Activated naive CD4-positive, alpha-beta T cell treated with anti-CD3 and anti-CD28 coated beads, Interleukin-2, amount 10 ng/mL, durations not matched to agents 7 days and 5 days (primary cell): ENCODE measurements around the gene ZDHHC23.

ENCODE experiments used
- CTCF ChIA-PET: fragments of 350-600 bp; sonication (Branson Sonifier 250); formaldehyde crosslinking; loops from one replicate; lab custom pipeline; 2021; ENCODE audit warnings: antibody characterized with exemption; lab: Charles Lee
- DNase-seq: peaks from one replicate; pipeline ENCODE4 v3.0.0-alpha.2; 2020
- H3K27ac Mint-ChIP-seq: one replicate; pipeline ENCODE4 v1.8.0; 2021; ENCODE audit warnings: mild to moderate bottlenecking, moderate library complexity, mixed read lengths
- H3K27me3 Mint-ChIP-seq: one replicate; pipeline ENCODE4 v1.8.0; 2021; ENCODE audit warnings: mild to moderate bottlenecking, mixed read lengths
- H3K36me3 Mint-ChIP-seq: one replicate; pipeline ENCODE4 v1.8.0; 2021; ENCODE audit warnings: mixed read lengths
- H3K4me1 Mint-ChIP-seq: one replicate; pipeline ENCODE4 v1.8.0; 2021; ENCODE audit warnings: mixed read lengths
- H3K4me3 Mint-ChIP-seq: one replicate; pipeline ENCODE4 v1.8.0; 2021; ENCODE audit warnings: mild to moderate bottlenecking, moderate library complexity, mixed read lengths
- H3K9me3 Mint-ChIP-seq: one replicate; pipeline ENCODE4 v1.8.0; 2021; ENCODE audit warnings: mixed read lengths

Gene ZDHHC23

GRCh38 chr3:113963879-113964278, 16.1 kb downstream of the ZDHHC23 start:
- no peaks in the 10 kb centered on the region for H3K9me3 Mint-ChIP-seq
- H3K4me1 Mint-ChIP-seq: peaks cover 14% of the 10 kb centered on the region
- CTCF ChIA-PET: interaction anchor here (0.7 kb wide), 1 partner anchor 11 kb away, joined by 3 read pairs; no protein-coding TSS in a partner anchor
- H3K4me3 Mint-ChIP-seq: no peak overlapping the region
- H3K27me3 Mint-ChIP-seq: peaks cover 2% of the 10 kb centered on the region
- no peak for DNase-seq
- no peaks in the 10 kb centered on the region for H3K36me3 Mint-ChIP-seq
- H3K27ac Mint-ChIP-seq: no peak overlapping the region

DNA sequence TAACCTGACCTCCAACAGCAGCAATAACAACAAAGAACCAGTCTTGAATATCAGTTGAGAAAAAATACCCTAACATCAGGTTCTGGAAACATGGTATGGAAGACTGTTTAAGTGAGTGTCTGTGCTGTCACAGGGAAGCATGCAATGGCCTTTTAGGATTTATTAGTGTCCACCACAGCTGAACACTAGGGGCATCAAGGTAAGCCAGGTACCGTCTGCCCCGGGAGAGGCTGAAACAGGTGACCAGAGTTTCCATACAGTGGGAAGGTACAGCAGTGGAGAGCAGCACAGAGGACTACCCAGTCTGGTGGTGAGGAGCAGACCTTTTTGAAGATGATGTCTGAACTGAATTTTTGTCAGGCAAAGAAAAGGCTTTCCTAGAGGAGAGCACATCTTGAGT, 18.4 kb downstream of the ZDHHC23 start:
- Mint-ChIP-seq H3K9me3 (no peaks in the 10 kb centered on the region), H3K4me3 (no peak overlapping the region), H3K27me3 (peaks cover 4% of the 10 kb centered on the region)

DNA sequence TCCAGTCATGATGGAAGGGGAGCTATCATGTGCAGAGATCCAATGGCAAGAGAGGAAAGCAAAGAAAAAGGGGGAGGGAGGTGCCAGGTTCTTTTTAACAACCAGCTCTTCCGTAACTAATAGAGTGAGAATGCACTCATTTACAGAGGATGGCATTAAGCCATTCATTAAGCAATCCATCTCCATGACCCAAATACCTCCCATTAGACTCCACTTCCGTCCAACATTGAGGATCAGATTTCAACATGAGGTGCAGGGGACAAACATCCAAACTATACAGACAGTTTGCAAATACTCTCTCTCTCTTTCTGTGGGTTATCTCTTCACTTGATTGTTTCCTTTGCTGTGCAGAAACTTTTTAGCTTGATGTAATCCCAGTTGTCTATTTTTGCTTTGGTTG, 21.2 kb downstream of the ZDHHC23 start:
- Mint-ChIP-seq H3K4me3 (no peak overlapping the region), H3K27ac (no peak overlapping the region), H3K36me3 (no peaks in the 10 kb centered on the region), H3K27me3 (peaks cover 4% of the 10 kb centered on the region), H3K4me1 (peaks cover 10% of the 10 kb centered on the region), H3K9me3 (peaks cover 15% of the 10 kb centered on the region)
- DNase-seq: no peak
- CTCF ChIA-PET: no interaction called here

More for the DNA sequence above, 18.4 kb downstream of the ZDHHC23 start:
- no peaks in the 10 kb centered on the region for H3K36me3 Mint-ChIP-seq
- H3K27ac Mint-ChIP-seq: no peak overlapping the region
- DNase-seq: no peak
- peaks cover 14% of the 10 kb centered on the region for H3K4me1 Mint-ChIP-seq
- CTCF ChIA-PET: no interaction called here

DNA sequence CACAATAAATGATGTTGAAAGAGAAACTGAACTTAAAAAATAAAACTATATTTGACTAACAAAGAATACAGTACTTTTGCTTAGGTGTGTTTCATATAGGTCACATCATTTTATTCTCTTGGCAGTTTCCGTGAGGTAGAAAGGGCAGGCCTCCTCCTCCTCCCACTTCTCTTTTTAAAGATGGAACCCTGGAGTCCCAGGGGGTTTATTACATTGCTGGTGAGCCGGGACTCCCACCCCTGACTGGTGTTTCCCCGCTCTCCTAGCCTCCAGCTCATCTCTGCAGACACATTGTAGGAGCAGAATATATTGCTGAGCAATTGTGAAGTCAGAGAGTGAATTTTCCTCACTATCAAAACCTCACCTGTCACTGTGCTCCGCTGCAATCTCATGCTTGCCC, 30.0 kb downstream of the ZDHHC23 start:
- Mint-ChIP-seq H3K4me1 (no peaks in the 10 kb centered on the region), H3K27me3 (no peaks in the 10 kb centered on the region), H3K9me3 (peaks cover 14% of the 10 kb centered on the region), H3K4me3 (no peak overlapping the region), H3K36me3 (peaks cover 2% of the 10 kb centered on the region), H3K27ac (no peak overlapping the region)
- CTCF ChIA-PET: no interaction called here
- no peak for DNase-seq

GRCh38 chr3:113979916-113980315, 32.1 kb downstream of the ZDHHC23 start:
- no peak overlapping the region for H3K4me3 Mint-ChIP-seq
- H3K4me1 Mint-ChIP-seq: no peaks in the 10 kb centered on the region
- no peak overlapping the region for H3K27ac Mint-ChIP-seq
- CTCF ChIA-PET: no interaction called here
- no peaks in the 10 kb centered on the region for H3K27me3 Mint-ChIP-seq
- DNase-seq: no peak
- peaks cover 2% of the 10 kb centered on the region for H3K36me3 Mint-ChIP-seq
- H3K9me3 Mint-ChIP-seq: no peaks in the 10 kb centered on the region

DNA sequence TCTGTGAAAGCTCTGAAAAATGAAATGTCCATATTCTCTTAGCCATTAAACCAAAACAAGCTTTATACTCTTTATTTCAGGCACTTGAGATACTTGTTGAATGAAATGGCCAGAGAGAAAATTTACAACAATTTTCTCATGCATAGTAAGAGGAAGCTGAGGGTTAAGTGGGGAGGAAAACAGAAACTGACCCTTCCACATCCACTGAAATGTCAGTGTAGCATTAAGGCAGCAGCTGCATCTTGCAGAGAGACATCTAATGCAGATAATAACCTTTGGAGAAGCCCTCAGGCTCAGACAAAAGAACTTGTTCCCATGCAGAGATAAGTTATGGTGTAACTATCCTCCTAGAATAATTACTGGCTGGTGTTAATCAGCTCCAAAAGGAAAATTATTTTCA, 34.0 kb downstream of the ZDHHC23 start:
- Mint-ChIP-seq H3K27me3 (no peaks in the 10 kb centered on the region), H3K9me3 (no peaks in the 10 kb centered on the region), H3K27ac (no peak overlapping the region), H3K4me1 (peaks cover 7% of the 10 kb centered on the region), H3K36me3 (peaks cover 2% of the 10 kb centered on the region), H3K4me3 (no peak overlapping the region)
- CTCF ChIA-PET: no interaction called here
- no peak for DNase-seq

DNA sequence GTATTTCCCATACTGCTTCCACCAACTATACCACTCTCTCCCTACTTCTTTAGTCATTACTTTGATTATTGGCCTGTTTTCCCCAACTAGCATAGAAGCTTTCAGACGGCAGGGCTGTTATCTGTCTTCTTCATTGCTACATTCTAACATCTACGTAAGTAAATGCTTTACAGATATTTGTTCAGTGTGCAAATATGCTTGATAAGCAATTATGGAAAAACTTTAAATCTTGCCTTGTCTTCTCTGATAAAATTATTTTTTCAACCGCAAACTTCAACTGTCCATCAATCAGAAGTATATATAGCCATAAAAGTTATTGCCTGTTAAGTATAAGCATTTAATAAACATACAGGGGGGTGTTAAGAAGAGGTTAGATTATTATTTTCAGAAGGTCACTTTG, 35.7 kb downstream of the ZDHHC23 start:
- Mint-ChIP-seq H3K36me3 (peaks cover 2% of the 10 kb centered on the region), H3K27me3 (no peaks in the 10 kb centered on the region), H3K27ac (no peak overlapping the region), H3K4me3 (no peak overlapping the region), H3K4me1 (peaks cover 7% of the 10 kb centered on the region), H3K9me3 (no peaks in the 10 kb centered on the region)
- no peak for DNase-seq
- CTCF ChIA-PET: no interaction called here

DNA sequence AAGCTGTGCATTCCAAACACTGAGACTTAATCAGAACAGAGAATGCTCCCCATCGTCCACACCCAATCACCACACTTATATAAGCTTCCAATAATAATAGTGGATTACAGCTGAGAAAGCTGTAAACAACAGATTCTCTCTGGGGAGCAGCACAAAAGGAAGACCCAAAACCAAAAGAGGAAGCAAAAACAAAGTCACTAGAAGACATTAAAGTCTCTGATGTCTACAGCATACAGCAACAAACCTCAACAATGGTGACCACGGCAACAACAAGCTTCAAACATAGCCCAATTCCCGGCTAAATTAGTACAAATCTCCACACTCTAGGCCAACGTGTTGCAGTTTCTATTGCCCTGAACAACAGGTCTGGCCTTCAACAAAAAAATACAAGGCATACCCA, 37.7 kb downstream of the ZDHHC23 start:
- H3K36me3 Mint-ChIP-seq: no peaks in the 10 kb centered on the region
- no peak overlapping the region for H3K27ac Mint-ChIP-seq
- no peak for DNase-seq
- no peaks in the 10 kb centered on the region for H3K27me3 Mint-ChIP-seq
- CTCF ChIA-PET: no interaction called here
- H3K4me1 Mint-ChIP-seq: peaks cover 7% of the 10 kb centered on the region
- no peak overlapping the region for H3K4me3 Mint-ChIP-seq
- H3K9me3 Mint-ChIP-seq: no peaks in the 10 kb centered on the region

GRCh38 chr3:114005481-114005880, 57.7 kb downstream of the ZDHHC23 start:
- CTCF ChIA-PET: no interaction called here
- H3K4me1 Mint-ChIP-seq: no peaks in the 10 kb centered on the region
- peaks cover 5% of the 10 kb centered on the region for H3K9me3 Mint-ChIP-seq
- H3K27ac Mint-ChIP-seq: no peak overlapping the region
- no peak overlapping the region for H3K4me3 Mint-ChIP-seq
- peaks cover 5% of the 10 kb centered on the region for H3K36me3 Mint-ChIP-seq
- no peaks in the 10 kb centered on the region for H3K27me3 Mint-ChIP-seq
- no peak for DNase-seq

DNA sequence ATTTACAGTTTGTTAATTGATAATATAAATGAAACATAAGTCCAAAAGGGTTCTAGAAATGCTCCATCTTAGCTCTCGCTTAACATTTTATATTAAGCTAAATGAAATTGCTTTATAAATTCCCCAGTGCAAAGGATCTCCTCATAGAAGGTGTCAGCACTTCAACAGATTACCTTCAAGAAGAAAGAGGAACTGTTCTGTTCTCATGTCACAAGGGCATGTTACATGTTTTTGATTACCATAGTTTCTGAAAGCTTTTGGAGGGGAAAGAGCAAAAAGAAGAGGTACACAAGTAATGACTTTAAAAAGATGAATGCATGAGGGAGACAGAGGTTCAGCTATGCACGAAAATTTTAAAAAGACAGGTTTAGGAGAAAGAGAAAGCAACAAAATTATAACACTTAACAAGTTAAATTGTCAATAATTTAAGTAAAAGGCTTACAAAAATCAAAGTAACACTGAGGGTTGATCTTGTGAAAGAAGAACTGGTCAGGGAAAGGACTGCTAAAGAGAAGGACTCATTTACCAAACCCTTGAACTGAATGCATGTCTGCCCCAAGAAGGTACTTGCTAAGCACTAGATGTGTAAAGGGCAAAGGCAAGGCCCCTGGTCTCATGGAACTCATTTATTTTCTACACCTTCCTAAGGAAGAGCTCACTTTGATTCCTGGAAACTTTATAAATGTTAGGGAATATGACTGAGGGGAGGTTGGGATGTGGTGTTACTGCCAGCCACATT, 63.4 kb downstream of the ZDHHC23 start:
- Mint-ChIP-seq H3K9me3 (no peaks in the 10 kb centered on the region), H3K27me3 (no peaks in the 10 kb centered on the region), H3K4me3 (no peak overlapping the region), H3K27ac (no peak overlapping the region), H3K4me1 (no peaks in the 10 kb centered on the region), H3K36me3 (no peaks in the 10 kb centered on the region)
- no peak for DNase-seq
- CTCF ChIA-PET: no interaction called here
